AG04450 (cell line): ENCODE results near the gene SEC63. TPM values are rescaled to one million over a fixed set of nuclear protein-coding genes. Genes with fewer than 3 reads are reported as not detected.

ENCODE experiments used
- CTCF ChIA-PET: fragments of 300-600, 350-600 bp; formaldehyde crosslinking; extraction: SDS; loops from one replicate; lab custom pipeline; 2022; ENCODE audit warnings: antibody characterized with exemption, inconsistent platforms; lab: Charles Lee
- POLR2A ChIA-PET: fragments of 350-600 bp; formaldehyde crosslinking; extraction: SDS; loops from one replicate; lab custom pipeline; 2021; ENCODE audit warnings: antibody characterized with exemption, inconsistent platforms; lab: Yijun Ruan, JAX
- DNase-seq: peaks from one replicate; pipeline ENCODE4 v3.0.0-alpha.2; 2011; ENCODE audit warnings: low read depth, low spot score
- H3K27ac ChIP-seq: one replicate; pipeline ENCODE4 v1.5.1; 2012; ENCODE audit warnings: low read depth, low read length, control low read depth
- H3K27me3 ChIP-seq: one replicate; pipeline ENCODE4 v1.6.0; 2012; ENCODE audit warnings: low read length; ENCODE audit not compliant: control insufficient read depth, insufficient read depth
- H3K4me3 ChIP-seq: 2 replicates; pipeline ENCODE4 v1.5.1; 2011; ENCODE audit warnings: mild to moderate bottlenecking, low read depth, low read length, control low read depth
- H3K9me3 ChIP-seq: 2 replicates; pipeline ENCODE4 v1.5.1; 2012; ENCODE audit warnings: low read length; ENCODE audit not compliant: control insufficient read depth, insufficient read depth
- polyA plus RNA-seq: library from polyadenylated mRNA; depleted of rRNA; stranded (reverse); fragments of >200 nt; gene quantifications from 2 replicates; pipeline ENCODE4 v1.2.3, GENCODE V29; 2011; rRNA removed
- small RNA-seq: library from RNA; depleted of rRNA; stranded (forward); fragments of <200 nt; gene quantifications from one replicate; pipeline ENCODE3, GENCODE V24; 2012; ENCODE audit warnings: low read depth; ENCODE audit not compliant: insufficient read length
- TF ChIP-seq, protein P1 (sequence below): IDR thresholded peaks from 2 replicates; pipeline ENCODE4 v1.5.1; 2011; ENCODE audit warnings: low read depth, low read length, control low read depth, inconsistent platforms

SEC63 gene
- polyA plus RNA-seq, 1 experiment = 90.9 TPM

- POLR2A ChIA-PET = no interaction called here
- CTCF ChIA-PET = no interaction called here
- no peak for DNase-seq
These were observed 138.8 kb downstream of the SEC63 start for GRCh38 chr6:107819217-107819616.

DNA sequence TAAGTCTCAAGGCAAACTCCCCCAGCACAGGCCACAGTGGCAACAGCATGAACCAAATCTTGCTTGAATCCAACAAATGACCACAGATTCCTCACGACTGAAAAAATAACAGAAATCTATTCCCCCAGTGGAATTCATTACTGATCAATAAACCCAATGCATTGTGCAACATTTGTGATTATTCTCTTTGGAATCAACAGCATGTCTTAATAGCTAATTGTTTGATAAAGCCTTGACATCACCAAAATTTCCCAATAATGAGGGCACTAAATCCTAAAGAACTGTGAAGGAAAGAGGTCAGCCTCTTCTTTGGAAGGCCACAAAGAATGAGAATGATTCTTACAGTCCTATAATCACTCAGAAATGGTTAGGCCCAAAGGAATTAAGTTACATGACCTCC, 139.7 kb downstream of the SEC63 start:
- Histone ChIP-seq H3K27ac (no peak overlapping the region), H3K27me3 (peaks cover 16% of the 10 kb centered on the region), H3K4me3 (no peak overlapping the region), H3K9me3 (no peaks in the 10 kb centered on the region)
- CTCF ChIA-PET = interaction anchor here (0.6 to 0.9 kb wide), 3 partner anchors 30 to 500 kb away, joined by 3 read pairs; no protein-coding TSS in a partner anchor
- TF ChIP-seq, protein P1, sequence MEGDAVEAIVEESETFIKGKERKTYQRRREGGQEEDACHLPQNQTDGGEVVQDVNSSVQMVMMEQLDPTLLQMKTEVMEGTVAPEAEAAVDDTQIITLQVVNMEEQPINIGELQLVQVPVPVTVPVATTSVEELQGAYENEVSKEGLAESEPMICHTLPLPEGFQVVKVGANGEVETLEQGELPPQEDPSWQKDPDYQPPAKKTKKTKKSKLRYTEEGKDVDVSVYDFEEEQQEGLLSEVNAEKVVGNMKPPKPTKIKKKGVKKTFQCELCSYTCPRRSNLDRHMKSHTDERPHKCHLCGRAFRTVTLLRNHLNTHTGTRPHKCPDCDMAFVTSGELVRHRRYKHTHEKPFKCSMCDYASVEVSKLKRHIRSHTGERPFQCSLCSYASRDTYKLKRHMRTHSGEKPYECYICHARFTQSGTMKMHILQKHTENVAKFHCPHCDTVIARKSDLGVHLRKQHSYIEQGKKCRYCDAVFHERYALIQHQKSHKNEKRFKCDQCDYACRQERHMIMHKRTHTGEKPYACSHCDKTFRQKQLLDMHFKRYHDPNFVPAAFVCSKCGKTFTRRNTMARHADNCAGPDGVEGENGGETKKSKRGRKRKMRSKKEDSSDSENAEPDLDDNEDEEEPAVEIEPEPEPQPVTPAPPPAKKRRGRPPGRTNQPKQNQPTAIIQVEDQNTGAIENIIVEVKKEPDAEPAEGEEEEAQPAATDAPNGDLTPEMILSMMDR = no peak
- DNase-seq = no peak
- POLR2A ChIA-PET = no interaction called here

More at GRCh38 chr6:107819217-107819616, 138.8 kb downstream of the SEC63 start:
- TF ChIP-seq, protein P1 = no peak
- Histone ChIP-seq H3K27ac (no peak overlapping the region), H3K9me3 (no peaks in the 10 kb centered on the region), H3K4me3 (no peak overlapping the region), H3K27me3 (peaks cover 16% of the 10 kb centered on the region)

GRCh38 chr6:107817784-107818183, 140.2 kb downstream of the SEC63 start:
- Histone ChIP-seq H3K4me3 (no peak overlapping the region), H3K27ac (no peak overlapping the region), H3K27me3 (peaks cover 16% of the 10 kb centered on the region), H3K9me3 (no peaks in the 10 kb centered on the region)
- no peak for DNase-seq
- TF ChIP-seq, protein P1 = no peak
- CTCF ChIA-PET = interaction anchor here (0.8 to 0.9 kb wide), 2 partner anchors 30 to 500 kb away, joined by 3 read pairs; no protein-coding TSS in a partner anchor
- POLR2A ChIA-PET = no interaction called here

Small RNA genes within 50 kb of the gene (small RNA-seq; reads per million reads assigned to genes)
- gene MTHFD2P3 = not detected
- not detected for gene RF00045
- not detected for gene RNU6-437P

Other genes starting within 250 kb of the SEC63 start
- gene SCML4, start 133.9 kb downstream of the SEC63 start, polyA plus RNA-seq = not detected in 2 replicates
- 28.0 and 35.2 TPM in 2 replicates for gene OSTM1, start 116.5 kb upstream of the SEC63 start, polyA plus RNA-seq
- not detected in 2 replicates for gene NR2E1, start 207.8 kb upstream of the SEC63 start, polyA plus RNA-seq